ENCODE results near the gene FAM229A.

- no peak for TF ChIP-seq POLR2A (IDR thresholded peaks at IDR 0.05; ENCODE audit: low read depth, low read length)
- TF ChIP-seq TAF1 (IDR thresholded peaks at IDR 0.05; ENCODE audit: borderline replicate concordance, low read depth, low read length) = no peak
- no peak for TF ChIP-seq POLR2AphosphoS5 (IDR thresholded peaks at IDR 0.05; ENCODE audit: low read depth, low read length)
Measured at GRCh38 chr1:32388641-32389040, 26.4 kb upstream of the FAM229A start.

Data from GM12892 (cell line).